SK-MEL-5 (cell line): ENCODE measurements around the gene DST. TPM values are rescaled to one million over a fixed set of nuclear protein-coding genes. Genes with fewer than 3 reads are reported as not detected.

Experiments used
- DNase-seq: peaks from one replicate; pipeline ENCODE4 v3.0.0-alpha.2; 2016; ENCODE audit warnings: low read depth, low spot score
- in situ Hi-C: cut with HindIII; loops from 2 replicates; pipeline ENCODE4 v1.10.0; 2016; ENCODE audit warnings: low sequenced_read_pairs, high pct_unique_total_duplicates, low pct_unique_long_range_greater_than_20kb
- total RNA-seq: library from RNA; depleted of rRNA; stranded (reverse); fragments of >200 nt; shearing (Covaris generic); gene quantifications from 2 replicates; pipeline ENCODE4 v1.2.3, GENCODE V29; 2014

DST gene
- total RNA-seq, 1 experiment from 2014 or later, result 86.4 TPM

GRCh38 chr6:56458324-56458884 is 184.3 kb downstream of the DST start:
- in situ Hi-C loops, result no loop called here

GRCh38 chr6:56456785-56457184 is 185.9 kb downstream of the DST start:
- no peak for DNase-seq
- in situ Hi-C loops, result no loop called here

More at GRCh38 chr6:56458324-56458884, 184.3 kb downstream of the DST start:
- DNase-seq, result no peak

DNA sequence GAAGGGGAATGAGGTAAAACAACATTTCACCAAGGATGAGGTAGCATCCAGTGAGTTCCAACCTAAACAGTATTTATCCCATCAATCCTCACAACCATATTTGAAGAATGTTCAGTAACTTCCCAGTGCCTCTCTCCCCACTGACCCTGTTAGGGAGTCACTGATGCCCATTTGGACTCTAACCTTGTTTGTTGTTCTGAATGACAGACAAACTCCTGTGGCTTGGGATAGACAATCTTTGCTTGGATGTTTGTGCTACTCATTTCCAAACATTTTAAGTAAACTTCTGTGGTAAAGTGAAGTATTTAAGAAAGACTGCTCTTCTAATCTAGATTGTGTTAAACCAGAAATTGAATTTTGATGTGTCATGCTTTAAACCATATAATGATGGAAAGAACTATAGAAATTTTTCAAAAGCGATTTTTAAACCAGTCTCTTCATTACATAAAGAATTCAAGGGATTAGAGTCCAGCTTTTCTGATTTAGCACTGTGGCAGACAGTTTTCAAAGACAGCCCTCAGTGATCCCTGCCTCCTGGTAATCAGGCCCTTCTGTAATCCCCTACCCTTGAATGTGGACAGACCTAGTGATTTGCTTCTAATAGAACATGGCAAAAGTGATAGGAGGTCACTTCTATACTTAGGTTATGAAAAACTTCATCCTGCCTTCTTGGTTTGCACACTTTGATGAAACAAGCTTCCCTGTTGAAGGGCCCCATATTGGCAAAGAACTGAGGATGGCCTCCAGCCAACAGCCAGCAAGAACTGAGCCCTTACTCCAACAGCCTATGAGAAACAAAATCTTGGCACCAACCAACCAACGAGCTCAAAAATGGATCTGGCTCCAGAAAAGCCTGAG is 191.6 kb downstream of the DST start:
- no peak for DNase-seq
- in situ Hi-C loops, result no loop called here

DNA sequence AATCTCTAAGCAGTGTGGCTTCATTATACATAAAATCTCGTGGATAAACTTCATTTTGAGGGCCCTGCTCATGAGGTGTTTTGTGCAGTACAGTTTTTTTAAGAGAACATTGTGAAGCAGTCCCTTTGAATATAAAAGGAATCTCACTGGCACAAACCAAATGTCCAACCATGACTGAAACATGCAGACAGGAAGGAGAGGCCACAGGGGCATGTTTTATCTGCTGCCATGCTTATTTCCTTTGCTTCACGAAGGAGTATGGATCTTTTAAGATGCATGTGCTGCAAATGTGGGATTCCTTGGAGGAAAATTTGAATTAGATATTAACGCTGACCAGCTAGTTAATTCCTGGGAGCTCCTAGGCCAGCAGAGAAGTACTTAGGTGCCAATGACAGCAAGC is 192.3 kb downstream of the DST start:
- no peak for DNase-seq
- in situ Hi-C loops, result no loop called here

- DNase-seq, result no peak
- in situ Hi-C loops, result no loop called here
Measured at GRCh38 chr6:56448046-56448445, 194.6 kb downstream of the DST start.

- in situ Hi-C loops, result no loop called here
- DNase-seq, result no peak
Measured at GRCh38 chr6:56445818-56446217, 196.9 kb downstream of the DST start.

- in situ Hi-C loops, result no loop called here
- no peak for DNase-seq
Measured at GRCh38 chr6:56444855-56445254, 197.8 kb downstream of the DST start.

DNA sequence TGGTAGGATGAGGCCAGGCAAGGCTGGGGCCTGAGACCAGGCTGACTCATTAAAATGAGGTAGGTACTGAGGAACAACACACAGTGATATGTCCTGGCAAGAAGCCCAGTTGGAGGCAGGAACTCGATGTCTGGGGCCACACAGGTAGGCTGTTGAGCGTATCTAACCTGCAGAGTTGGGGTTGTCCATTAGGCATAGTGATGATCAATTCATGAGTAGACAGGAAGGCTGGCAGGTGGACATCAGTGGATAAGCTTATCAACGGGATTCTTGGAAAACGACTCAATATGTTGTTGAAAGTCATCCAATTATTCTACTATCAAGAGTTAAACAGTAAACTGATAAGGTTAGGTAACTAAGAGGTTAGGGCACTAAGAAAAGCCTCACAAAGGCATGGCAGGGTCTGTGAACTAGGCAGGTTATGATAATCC is 202.1 kb downstream of the DST start:
- DNase-seq, result no peak
- in situ Hi-C loops, result no loop called here

DNA sequence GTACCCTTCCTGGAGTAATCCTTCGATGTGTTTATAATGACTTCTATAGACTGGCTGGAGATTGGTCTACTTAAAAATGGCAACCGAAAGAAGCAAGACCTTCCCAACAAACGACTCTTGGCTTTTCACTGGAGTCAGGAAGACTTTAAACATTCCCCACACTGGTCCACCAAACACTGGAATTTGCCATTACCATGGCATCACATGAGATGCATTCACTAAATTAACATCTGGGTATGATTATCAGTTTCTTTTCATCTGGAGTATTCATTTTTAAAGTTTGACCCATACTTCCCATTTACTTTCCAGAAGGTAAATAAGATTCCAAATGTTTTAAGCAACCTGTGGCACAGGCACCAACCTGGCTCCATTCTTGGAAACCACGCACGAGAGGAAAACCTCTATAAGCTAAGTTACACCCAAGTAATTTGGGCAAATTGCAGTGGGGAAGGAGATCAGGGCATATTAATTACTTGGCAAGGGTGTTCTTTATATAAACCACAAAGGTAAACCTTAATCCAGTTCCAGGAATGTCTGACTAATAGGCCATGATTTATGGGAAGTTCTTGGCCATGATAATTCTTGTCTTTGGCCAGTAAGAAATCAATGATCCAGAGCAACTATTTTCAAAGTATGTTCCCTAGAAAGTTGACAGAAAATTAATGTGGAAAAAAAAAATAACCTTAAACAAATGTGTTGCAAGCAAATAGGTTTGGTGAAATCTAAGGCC is 205.4 kb downstream of the DST start:
- DNase-seq, result no peak
- in situ Hi-C loops, result no loop called here

DNA sequence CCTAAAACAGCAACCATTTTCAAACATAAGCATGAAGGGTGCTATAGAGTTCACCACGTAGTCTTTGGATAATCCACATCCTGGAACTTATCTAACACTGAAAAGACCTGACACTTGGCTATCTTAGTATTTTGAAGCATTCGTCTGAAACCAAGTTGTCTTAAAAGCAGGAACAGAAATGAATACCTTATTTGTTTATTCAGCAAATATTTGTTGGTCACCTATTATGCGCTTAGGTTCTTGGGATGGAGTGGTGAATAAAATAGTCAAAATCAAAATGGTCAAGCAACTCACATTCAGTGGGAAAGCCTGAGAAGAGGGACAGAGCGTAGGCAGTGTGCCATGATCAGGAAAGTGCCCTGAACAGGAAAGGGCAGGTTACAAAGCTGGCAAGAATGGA is 206.9 kb downstream of the DST start:
- no peak for DNase-seq
- in situ Hi-C loops, result no loop called here

DNA sequence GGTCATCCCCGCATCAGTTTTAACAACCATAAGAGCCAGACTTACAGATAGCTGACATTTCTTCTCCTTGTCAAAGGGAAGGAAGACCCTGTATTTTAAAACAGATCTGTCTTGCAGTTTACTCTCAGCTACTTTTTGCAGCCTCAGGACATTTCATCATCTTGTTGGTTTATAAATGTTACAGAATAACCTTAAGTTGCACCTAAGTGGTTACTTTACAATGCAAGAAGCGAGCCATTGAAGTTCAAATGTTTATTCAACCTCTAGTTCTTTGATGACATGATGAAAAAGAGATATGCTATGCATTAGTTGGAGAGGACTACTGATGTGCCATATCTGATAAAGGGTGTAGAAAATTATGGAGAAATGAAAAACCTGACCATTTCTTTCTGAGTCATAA is 207.4 kb downstream of the DST start:
- in situ Hi-C loops, result no loop called here

GRCh38 chr6:56434606-56435005 is 208.1 kb downstream of the DST start:
- in situ Hi-C loops, result no loop called here
- peak; percentile 36 for DNase-seq

More for the DNA sequence above, 207.4 kb downstream of the DST start:
- DNase-seq, result no peak

DNA sequence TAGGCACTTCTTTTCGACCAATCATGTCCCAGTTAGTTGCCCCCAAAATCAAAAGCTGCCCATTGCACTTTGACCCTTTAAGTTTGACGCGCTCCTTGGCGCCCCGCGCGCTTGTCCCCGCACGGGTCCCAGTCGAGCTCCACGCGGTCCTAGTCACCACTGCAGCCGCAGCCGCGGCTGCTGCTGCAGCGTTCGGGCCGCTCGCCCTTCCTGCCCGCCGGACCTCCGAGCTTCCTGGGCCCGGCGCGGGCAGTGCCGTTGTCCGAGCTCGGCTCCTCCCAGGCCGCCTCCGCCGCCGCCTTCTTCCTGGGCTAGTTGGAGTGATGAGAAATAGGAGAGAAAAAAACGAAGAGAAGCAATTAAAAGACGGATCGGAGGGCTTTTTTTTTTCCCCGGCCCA is 209.6 kb downstream of the DST start:
- no peak for DNase-seq
- in situ Hi-C loops, result no loop called here

DNA sequence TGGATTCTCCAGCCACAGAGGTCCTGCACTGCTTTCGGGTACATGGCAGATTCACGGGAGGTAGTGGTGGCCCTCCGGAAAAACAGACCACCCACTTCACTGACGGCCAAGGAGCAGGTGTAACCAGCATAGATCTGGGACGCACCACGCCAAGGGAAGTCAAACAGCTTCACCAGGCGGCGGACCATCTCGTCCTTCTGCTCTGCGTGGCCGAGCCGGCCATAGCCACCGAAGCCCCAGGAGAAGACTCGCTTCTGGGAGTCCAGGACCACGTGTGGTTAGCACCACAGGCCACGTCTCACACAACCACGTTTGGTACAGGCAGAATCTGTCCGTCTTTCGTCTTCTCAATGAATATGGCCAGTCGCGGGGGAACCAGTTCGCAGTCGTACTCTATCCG is 210.5 kb downstream of the DST start:
- in situ Hi-C loops, result no loop called here
- no peak for DNase-seq

DNA sequence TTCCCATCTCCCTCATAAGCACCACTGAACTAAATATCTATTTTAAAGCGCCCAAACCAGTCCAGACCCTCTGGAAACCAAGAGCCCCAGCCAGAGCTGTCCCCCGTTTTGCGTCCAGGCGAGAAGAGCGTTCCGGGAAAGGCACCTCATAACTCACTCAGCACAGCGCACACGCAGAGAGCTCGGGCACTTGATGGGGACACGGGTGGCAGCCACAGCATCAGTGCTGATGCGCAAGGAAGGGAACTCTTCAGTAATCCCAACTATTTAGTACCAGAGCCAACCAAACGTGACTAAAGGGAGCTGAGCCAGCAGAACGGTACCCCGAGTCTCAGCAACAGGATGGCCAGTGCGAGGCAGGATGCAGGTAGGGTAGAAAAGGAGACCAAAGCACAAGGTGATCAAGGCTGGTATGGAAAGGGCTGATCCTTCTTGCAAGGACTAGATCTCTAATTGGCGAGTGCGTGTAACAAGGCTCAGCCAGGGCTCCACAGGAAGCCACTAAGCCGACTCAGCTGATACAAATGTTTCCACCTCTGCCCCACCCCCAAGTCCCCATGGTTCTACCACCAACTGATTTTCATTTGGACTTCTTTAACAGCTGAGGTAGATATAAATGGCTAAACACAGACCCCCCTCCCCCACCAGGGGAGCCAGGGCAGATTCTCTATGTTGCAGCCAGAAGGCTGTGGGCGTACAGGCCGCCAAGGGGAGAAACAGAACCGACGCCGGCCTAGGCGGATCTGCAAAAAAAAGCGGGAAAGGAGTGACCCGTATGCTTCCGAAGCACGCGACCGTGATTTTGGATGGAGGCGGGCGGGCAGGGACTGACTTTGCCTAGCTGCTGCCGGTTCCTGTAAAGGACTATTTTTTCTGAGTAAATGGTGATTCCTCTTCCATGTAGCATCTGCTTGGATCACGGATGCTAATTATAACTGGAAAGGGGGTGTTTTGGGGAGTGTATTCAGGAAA is 211.8 kb downstream of the DST start:
- DNase-seq, result no peak
- in situ Hi-C loops, result no loop called here

DNA sequence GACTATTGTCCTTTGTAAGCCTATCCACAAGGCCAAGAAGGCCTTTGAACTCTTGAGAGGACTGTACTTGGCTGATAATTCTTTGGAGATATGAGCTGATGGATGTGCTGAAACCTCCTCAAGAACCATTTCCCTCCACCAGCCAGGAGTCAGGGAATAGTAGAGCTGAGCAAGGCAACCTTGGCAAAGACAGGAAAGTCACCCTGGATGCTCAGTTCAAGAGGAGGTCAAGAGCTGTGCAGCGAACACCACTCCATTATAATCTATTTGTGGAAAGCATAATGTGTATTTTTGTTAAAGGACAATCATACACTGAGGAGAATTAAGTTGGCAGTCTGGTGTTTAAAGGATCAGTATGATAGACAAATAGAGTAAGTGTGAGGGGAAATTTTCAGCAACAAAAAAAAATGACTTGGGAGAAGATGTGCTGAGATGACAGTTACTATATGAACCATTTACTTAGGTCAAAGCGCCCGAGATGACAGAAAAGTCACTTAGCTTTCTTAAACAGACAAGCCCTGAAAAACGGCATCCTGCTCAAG is 218.1 kb downstream of the DST start:
- no peak for DNase-seq
- in situ Hi-C loops, result no loop called here

DNA sequence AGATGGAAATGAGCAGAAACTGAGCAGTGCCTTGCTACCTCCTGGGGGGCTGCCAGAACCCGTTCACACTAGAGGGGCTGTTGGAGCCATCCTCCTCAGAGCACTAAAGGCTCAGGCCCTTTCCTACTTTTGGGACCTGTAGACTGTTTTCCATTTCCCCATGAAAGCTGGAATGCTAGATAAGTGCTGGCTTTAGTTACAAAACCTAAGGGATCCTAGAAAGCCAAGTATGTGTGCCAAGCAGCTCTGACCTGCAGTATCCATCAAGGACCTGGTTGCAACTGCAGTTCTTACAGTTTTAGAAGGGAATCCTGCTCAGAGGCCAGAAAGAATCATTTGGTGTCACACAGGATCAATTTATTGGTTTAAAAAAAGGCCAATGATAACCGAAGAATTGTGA is 218.6 kb downstream of the DST start:
- in situ Hi-C loops, result no loop called here
- DNase-seq, result no peak
